ENCODE measurements around the gene LRRC37A3.
"Not testable (repeated sequence)": the region's sequence is repeated elsewhere in the genome, so short reads cannot be mapped to it uniquely, and the experiment has no call there.

GRCh38 chr17:64927444-64927843, 8.2 kb upstream of the LRRC37A3 start:
- TF ChIP-seq CTCF (IDR thresholded peaks at IDR 0.05) = peak; percentile 47 to 67 (median 54)
- not testable (repeated sequence) for TF ChIP-seq POLR2A (IDR thresholded peaks at IDR 0.05)

Measured in testis (tissue), 2 donors.